ENCODE data around the gene SUMF2. TPM values are rescaled to one million over a fixed set of nuclear protein-coding genes. Genes with fewer than 3 reads are reported as not detected.
"Not testable (repeated sequence)": the region's sequence is repeated elsewhere in the genome, so short reads cannot be mapped to it uniquely, and the experiment has no call there.

SUMF2 gene
- total and polyA plus RNA-seq, 2 donors: 62.9 to 104 TPM

DNA sequence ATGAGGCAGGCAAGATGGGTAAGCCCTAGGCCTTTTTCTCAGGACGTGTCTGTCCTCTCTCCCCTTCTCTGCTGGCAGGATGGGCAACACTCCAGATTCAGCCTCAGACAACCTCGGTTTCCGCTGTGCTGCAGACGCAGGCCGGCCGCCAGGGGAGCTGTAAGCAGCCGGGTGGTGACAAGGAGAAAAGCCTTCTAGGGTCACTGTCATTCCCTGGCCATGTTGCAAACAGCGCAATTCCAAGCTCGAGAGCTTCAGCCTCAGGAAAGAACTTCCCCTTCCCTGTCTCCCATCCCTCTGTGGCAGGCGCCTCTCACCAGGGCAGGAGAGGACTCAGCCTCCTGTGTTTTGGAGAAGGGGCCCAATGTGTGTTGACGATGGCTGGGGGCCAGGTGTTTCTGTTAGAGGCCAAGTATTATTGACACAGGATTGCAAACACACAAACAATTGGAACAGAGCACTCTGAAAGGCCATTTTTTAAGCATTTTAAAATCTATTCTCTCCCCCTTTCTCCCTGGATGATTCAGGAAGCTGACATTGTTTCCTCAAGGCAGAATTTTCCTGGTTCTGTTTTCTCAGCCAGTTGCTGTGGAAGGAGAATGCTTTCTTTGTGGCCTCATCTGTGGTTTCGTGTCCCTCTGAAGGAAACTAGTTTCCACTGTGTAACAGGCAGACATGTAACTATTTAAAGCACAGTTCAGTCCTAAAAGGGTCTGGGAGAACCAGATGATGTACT lies 15.5 kb downstream of the SUMF2 start:
- no peak for DNase-seq (ENCODE audit: extremely low spot score)
- WGBS: 29% methylated on average over 12 of the region's 12 CpGs
- peak overlapping the region; percentile 33 for H3K27ac ChIP-seq (ENCODE audit: low read depth)
- no peaks in the 10 kb centered on the region for H3K36me3 ChIP-seq (ENCODE audit: insufficient read depth)
- no peaks in the 10 kb centered on the region for H3K4me1 ChIP-seq (ENCODE audit: insufficient read depth)
- H3K4me3 ChIP-seq (ENCODE audit: low read depth, low read length): no peak overlapping the region

DNA sequence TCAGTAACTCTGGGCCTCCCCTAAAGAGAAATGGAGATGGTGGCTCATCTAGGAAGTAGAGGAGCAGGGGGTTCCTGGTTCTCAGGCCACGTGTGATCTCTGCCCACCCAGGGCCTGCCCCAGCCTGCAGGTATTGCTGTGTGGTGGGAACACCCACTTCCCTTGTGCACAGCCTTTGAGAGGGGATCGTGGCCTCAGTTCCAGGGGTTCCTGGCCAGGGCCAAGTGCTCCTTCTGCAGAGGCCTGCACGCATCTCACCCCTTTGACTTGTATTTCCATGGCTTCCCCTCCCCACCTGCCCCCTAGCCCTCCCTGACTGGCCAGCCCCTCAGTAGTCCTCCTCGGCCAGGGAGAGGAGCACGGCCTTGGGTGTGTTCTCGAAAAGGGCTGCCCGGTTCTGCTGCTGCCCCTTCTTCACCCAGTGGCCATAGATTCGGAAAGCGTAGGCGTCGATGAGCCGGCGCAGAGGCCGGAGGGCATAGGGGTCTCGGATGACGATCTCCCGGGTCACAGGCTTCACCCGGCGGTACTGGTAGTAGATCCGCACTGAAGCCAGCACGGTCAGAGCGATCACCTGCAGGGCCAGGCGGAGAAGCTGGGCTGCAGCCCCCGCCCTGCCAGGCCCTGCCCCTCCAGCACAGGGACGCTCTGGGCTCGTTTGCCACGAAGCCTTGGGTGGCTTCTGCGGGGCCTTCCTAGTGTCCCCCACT lies 16.8 kb downstream of the SUMF2 start:
- WGBS: 96% methylated on average over 28 of the region's 28 CpGs
- H3K4me1 ChIP-seq (ENCODE audit: insufficient read depth); H3K4me3 ChIP-seq (ENCODE audit: low read depth, low read length); H3K36me3 ChIP-seq (ENCODE audit: insufficient read depth); H3K27ac ChIP-seq (ENCODE audit: low read depth); DNase-seq (ENCODE audit: extremely low spot score): not testable (repeated sequence)

GRCh38 chr7:56081626-56082340 lies 17.7 kb downstream of the SUMF2 start:
- DNase-seq (ENCODE audit: extremely low spot score): no peak
- H3K4me3 ChIP-seq (ENCODE audit: low read depth, low read length): no peak overlapping the region
- whole genome bisulfite sequencing: 95% methylated on average over 29 of the region's 29 CpGs

DNA sequence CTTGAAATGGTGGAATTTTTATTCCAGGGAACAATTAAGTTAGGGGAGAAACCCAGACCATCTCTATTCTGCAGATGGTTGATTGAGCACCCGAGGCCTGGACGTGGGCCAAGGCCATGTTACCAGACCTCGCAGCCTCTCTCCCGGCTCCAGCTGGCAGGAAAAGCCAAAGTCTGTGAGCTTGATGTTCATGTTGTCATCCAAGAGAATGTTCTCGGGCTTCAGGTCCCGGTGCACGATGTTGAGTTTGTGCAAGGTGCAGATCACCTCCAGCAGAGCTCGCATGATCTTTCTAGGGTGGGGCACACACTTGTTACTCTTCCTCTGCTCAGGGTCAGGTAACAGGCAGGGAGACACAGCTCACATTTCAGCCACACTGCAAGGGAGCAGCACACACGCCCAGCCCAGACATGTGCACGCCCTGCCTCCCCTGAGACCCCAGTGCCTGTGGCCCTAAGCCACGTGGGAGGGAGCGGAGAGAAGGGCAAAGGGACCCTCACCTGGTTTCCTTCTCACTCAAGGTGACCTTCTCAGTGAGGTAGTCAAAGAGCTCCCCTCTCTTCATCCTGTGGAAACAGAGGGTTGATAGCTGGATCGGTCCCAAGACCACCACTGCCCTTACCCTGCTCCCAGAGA lies 19.2 kb downstream of the SUMF2 start:
- Histone ChIP-seq H3K4me1 (ENCODE audit: insufficient read depth) (no peaks in the 10 kb centered on the region), H3K27ac (ENCODE audit: low read depth) (no peak overlapping the region), H3K4me3 (ENCODE audit: low read depth, low read length) (no peak overlapping the region), H3K36me3 (ENCODE audit: insufficient read depth) (peaks cover 2% of the 10 kb centered on the region)
- WGBS: 54% methylated on average over 13 of the region's 13 CpGs
- no peak for DNase-seq (ENCODE audit: extremely low spot score)

More at GRCh38 chr7:56081626-56082340, 17.7 kb downstream of the SUMF2 start:
- Histone ChIP-seq H3K27ac (ENCODE audit: low read depth) (no peak overlapping the region), H3K4me1 (ENCODE audit: insufficient read depth) (no peaks in the 10 kb centered on the region), H3K36me3 (ENCODE audit: insufficient read depth) (no peaks in the 10 kb centered on the region)

DNA sequence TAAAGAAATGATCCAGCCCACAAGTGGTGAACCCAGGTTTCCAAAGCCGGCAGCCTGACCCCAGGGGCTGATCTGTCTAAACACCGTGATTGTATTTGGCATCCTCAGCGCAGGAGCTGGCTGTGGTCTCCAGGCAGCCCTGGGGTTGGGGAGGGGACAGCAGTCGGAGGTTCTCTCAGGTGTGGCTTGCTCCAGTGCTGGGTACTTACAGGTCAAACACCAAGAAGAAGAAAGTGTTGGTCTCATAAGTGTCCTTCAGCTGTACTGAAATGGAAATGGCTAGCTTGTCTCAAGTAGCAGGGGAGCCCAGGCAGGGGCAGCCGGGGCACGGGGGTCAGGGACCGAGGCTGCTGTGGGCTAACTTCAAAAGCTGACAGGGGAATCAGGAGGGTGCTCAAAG lies 22.7 kb downstream of the SUMF2 start:
- no peak overlapping the region for H3K4me3 ChIP-seq (ENCODE audit: low read depth, low read length)
- 94% methylated on average over 7 of the region's 7 CpGs for WGBS
- H3K4me1 ChIP-seq (ENCODE audit: insufficient read depth): no peaks in the 10 kb centered on the region
- DNase-seq (ENCODE audit: extremely low spot score): no peak
- no peak overlapping the region for H3K27ac ChIP-seq (ENCODE audit: low read depth)
- peaks cover 2% of the 10 kb centered on the region for H3K36me3 ChIP-seq (ENCODE audit: insufficient read depth)

DNA sequence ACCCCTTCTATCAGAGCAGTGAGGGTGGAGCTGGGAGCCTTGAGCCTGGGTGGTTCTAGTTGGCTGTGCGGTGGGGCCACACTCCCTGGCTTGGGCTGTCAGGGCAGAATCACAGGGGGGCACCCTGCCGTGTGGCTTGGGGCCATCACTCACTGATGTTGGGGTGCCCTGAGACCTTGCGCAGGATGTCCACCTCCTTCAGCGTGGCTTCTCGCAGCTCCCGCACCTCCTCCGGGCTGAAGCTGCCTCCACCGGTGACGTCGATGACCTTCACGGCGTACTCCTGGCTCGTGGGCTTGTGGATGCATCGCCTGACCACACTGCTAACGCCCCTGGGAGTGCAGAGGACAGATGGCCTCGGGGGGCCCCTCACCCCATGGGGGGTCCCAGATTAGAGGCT lies 23.4 kb downstream of the SUMF2 start:
- no peaks in the 10 kb centered on the region for H3K4me1 ChIP-seq (ENCODE audit: insufficient read depth)
- H3K4me3 ChIP-seq (ENCODE audit: low read depth, low read length): no peak overlapping the region
- H3K27ac ChIP-seq (ENCODE audit: low read depth): no peak overlapping the region
- no peak for DNase-seq (ENCODE audit: extremely low spot score)
- 93% methylated on average over 16 of the region's 16 CpGs for WGBS
- peaks cover 2% of the 10 kb centered on the region for H3K36me3 ChIP-seq (ENCODE audit: insufficient read depth)

DNA sequence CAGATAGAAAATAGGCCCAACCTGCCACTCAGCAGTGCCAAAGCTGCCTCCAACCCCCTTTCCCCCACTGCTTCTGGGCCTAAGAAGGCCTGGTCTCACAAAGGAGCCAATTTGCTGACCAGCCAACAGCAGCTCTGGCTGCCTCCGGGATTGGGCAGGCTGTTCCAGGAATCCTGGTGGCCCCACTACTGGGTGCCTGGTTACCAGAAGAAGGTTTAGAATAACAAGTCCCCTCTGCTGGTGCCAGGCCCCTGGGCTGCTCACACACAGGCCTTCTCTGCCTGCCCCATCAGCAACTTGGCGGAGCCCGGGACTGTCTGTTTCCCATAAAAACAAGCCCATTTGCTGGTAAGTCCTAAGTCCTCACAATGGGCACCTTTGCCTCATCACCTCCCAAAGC lies 27.5 kb downstream of the SUMF2 start:
- 61% methylated on average over 3 of the region's 3 CpGs for WGBS
- H3K4me1 ChIP-seq (ENCODE audit: insufficient read depth): no peaks in the 10 kb centered on the region
- H3K27ac ChIP-seq (ENCODE audit: low read depth): no peak overlapping the region
- H3K4me3 ChIP-seq (ENCODE audit: low read depth, low read length): no peak overlapping the region
- H3K36me3 ChIP-seq (ENCODE audit: insufficient read depth): peaks cover 2% of the 10 kb centered on the region
- DNase-seq (ENCODE audit: extremely low spot score): no peak

DNA sequence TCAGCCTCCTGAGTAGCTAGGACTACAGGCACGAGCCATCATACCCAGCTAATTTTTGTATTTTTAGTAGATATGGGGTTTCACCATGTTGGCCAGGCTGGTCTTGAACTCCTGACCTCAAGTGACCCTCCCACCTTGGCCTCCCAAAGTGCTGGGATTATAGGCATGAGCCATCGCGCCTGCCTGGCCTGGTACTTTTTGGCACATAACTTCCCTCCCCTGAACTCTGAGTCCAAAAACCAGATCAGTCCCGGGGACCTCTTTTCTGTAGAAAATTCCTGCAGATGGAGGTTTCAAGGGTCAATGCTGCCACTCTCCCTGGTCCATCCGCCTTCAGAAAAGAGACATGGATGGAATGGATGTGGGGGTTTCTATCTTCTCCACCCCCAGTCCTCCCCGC lies 28.3 kb downstream of the SUMF2 start:
- H3K36me3 ChIP-seq (ENCODE audit: insufficient read depth); H3K4me3 ChIP-seq (ENCODE audit: low read depth, low read length); H3K27ac ChIP-seq (ENCODE audit: low read depth); H3K4me1 ChIP-seq (ENCODE audit: insufficient read depth); DNase-seq (ENCODE audit: extremely low spot score): not testable (repeated sequence)
- WGBS: 35% methylated on average over 6 of the region's 6 CpGs

- no peak for DNase-seq (ENCODE audit: extremely low spot score)
- Histone ChIP-seq H3K4me1 (ENCODE audit: insufficient read depth) (no peaks in the 10 kb centered on the region), H3K4me3 (ENCODE audit: low read depth, low read length) (no peak within 1 kb of the TSS), H3K27ac (ENCODE audit: low read depth) (no peak within 1 kb of the TSS), H3K36me3 (ENCODE audit: insufficient read depth) (no peaks in the 10 kb centered on the region)
- WGBS: 31% methylated on average over 19 of the region's 19 CpGs
These were observed 28.9 kb downstream of the SUMF2 start, which contains the start of gene PHKG1 for GRCh38 chr7:56092789-56093531. Gene PHKG1, minus strand, starts transcription at chr7:56092952. Its CDS starts 4,011 bp downstream, at chr7:56088941.

DNA sequence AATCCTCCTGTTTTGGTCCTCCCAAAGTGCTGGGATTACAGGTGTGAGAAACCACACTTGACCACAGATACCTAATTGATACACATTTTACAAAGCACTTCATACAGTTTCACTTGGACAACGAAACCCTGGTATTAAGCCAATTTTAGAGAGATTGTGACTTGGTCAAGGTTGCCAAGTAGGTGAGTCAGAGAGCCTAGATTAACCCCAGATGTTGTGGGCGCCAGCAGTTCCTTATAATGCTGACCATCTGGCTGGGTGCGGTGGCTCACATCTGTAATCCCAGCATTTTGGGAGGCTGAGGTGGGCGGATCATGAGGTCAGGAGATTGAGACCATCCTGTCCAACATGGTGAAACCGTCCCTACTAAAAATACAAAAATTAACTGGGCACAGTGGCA lies 33.6 kb downstream of the SUMF2 start:
- Histone ChIP-seq H3K4me1 (ENCODE audit: insufficient read depth) (no peaks in the 10 kb centered on the region), H3K27ac (ENCODE audit: low read depth) (no peak overlapping the region), H3K4me3 (ENCODE audit: low read depth, low read length) (no peak overlapping the region), H3K36me3 (ENCODE audit: insufficient read depth) (no peaks in the 10 kb centered on the region)
- DNase-seq (ENCODE audit: extremely low spot score): no peak
- 35% methylated on average over 5 of the region's 5 CpGs for WGBS

DNA sequence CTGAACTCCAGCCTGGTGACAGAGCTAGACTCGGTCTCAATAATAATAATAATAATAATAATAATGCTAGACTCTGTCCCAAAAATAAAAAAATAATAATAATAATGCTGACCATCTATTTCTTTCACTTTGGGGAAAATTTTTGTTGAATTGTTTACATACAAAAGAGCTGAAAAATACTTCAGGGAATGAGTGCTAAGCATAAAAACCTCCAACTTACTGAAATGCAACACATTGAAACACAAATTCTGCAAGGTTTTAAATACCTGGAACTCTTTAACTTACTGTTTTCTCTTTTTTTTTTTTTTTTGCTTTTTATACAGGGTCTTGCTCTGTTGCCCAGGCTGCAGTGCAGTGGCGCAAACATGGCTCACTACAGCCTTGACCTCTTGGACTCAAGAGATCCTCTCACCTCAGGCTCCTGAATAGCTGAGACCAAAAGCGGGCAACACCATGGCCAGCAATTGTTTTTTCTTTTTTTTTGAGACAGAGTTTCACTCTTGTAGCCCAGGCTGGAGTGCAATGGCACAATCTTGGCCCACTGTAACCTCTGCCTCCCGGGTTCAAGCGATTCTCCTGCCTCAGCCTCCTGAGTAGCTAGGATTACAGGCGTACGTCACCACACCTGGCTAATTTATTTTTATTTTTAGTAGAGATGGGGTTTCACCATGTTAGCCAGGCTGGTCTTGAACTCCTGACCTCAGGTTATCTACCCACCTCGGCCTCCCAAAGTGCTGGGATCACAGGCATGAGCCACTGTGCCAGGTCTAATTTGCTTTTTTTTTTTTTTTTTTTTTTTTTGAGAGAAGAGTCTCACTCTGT lies 34.3 kb downstream of the SUMF2 start:
- not testable (repeated sequence) for DNase-seq (ENCODE audit: extremely low spot score); H3K4me1 ChIP-seq (ENCODE audit: insufficient read depth); H3K27ac ChIP-seq (ENCODE audit: low read depth); H3K4me3 ChIP-seq (ENCODE audit: low read depth, low read length); H3K36me3 ChIP-seq (ENCODE audit: insufficient read depth)
- 90% methylated on average over 8 of the region's 8 CpGs for WGBS

DNA sequence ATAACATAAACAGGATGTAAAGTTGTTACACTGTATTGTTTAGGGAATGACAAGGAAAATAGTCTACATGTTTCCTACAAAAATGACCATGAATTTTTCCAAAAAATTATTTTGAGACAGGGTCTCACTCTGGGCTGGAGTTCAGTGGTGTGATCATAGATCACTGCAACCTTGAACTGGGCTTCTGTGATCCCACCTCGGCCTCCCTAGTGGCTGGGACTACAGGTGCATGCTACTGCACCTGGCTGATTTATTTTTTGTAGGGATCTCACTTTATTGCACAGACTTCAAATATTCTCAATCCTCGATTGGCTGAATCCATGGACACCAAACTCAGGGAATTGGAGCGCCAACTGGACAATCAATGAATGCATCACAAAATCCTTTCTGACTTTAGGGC lies 35.6 kb downstream of the SUMF2 start:
- DNase-seq (ENCODE audit: extremely low spot score): no peak
- H3K36me3 ChIP-seq (ENCODE audit: insufficient read depth): peaks cover 4% of the 10 kb centered on the region
- 95% methylated on average over 3 of the region's 3 CpGs for WGBS
- no peak overlapping the region for H3K27ac ChIP-seq (ENCODE audit: low read depth)
- H3K4me3 ChIP-seq (ENCODE audit: low read depth, low read length): no peak overlapping the region
- no peaks in the 10 kb centered on the region for H3K4me1 ChIP-seq (ENCODE audit: insufficient read depth)

Data from urinary bladder (tissue), 4 donors.